ENCODE data around the gene KIAA1328.

Gene KIAA1328

GRCh38 chr18:37182340-37183135 lies 353.6 kb downstream of the KIAA1328 start:
- TF ChIP-seq JUND (IDR thresholded peaks at IDR 0.05; ENCODE audit: low read depth): no peak
- in situ Hi-C loops (cut with HindIII; ENCODE audit: low pct_unique_long_range_greater_than_20kb, low sequenced_read_pairs): no loop called here
- DNase-seq (ENCODE audit: low read depth in 1 of 2, low spot score in 1 of 2): no peak

- TF ChIP-seq JUND (IDR thresholded peaks at IDR 0.05; ENCODE audit: low read depth): no peak
- DNase-seq (ENCODE audit: low read depth in 1 of 2, low spot score in 1 of 2): no peak
- in situ Hi-C loops (cut with HindIII; ENCODE audit: low pct_unique_long_range_greater_than_20kb, low sequenced_read_pairs): no loop called here
Measured at GRCh38 chr18:37184209-37184868, 355.4 kb downstream of the KIAA1328 start.

- DNase-seq (ENCODE audit: low read depth in 1 of 2, low spot score in 1 of 2): no peak
- TF ChIP-seq JUND (IDR thresholded peaks at IDR 0.05; ENCODE audit: low read depth): no peak
- in situ Hi-C loops (cut with HindIII; ENCODE audit: low pct_unique_long_range_greater_than_20kb, low sequenced_read_pairs): no loop called here
Measured at GRCh38 chr18:37188016-37188791, 359.3 kb downstream of the KIAA1328 start.

- in situ Hi-C loops (cut with HindIII; ENCODE audit: low pct_unique_long_range_greater_than_20kb, low sequenced_read_pairs): no loop called here
- no peak for TF ChIP-seq JUND (IDR thresholded peaks at IDR 0.05; ENCODE audit: low read depth)
- no peak for DNase-seq (ENCODE audit: low read depth in 1 of 2, low spot score in 1 of 2)
Measured at GRCh38 chr18:37199741-37200140, 370.8 kb downstream of the KIAA1328 start.

GRCh38 chr18:37207343-37207742 lies 378.4 kb downstream of the KIAA1328 start:
- DNase-seq (ENCODE audit: low read depth in 1 of 2, low spot score in 1 of 2): peak in 1 of 2 experiments; percentile 6
- in situ Hi-C loops (cut with HindIII; ENCODE audit: low pct_unique_long_range_greater_than_20kb, low sequenced_read_pairs): no loop called here
- TF ChIP-seq JUND (IDR thresholded peaks at IDR 0.05; ENCODE audit: low read depth): no peak

- no peak for DNase-seq (ENCODE audit: low read depth in 1 of 2, low spot score in 1 of 2)
- TF ChIP-seq JUND (IDR thresholded peaks at IDR 0.05; ENCODE audit: low read depth): no peak
- in situ Hi-C loops (cut with HindIII; ENCODE audit: low pct_unique_long_range_greater_than_20kb, low sequenced_read_pairs): no loop called here
Measured at GRCh38 chr18:37210781-37211180, 381.9 kb downstream of the KIAA1328 start.

- in situ Hi-C loops (cut with HindIII; ENCODE audit: low pct_unique_long_range_greater_than_20kb, low sequenced_read_pairs): no loop called here
- no peak for DNase-seq (ENCODE audit: low read depth in 1 of 2, low spot score in 1 of 2)
- TF ChIP-seq JUND (IDR thresholded peaks at IDR 0.05; ENCODE audit: low read depth): no peak
Measured at GRCh38 chr18:37218022-37218590, 389.2 kb downstream of the KIAA1328 start.

GRCh38 chr18:37219257-37219656 lies 390.3 kb downstream of the KIAA1328 start:
- no peak for TF ChIP-seq JUND (IDR thresholded peaks at IDR 0.05; ENCODE audit: low read depth)
- in situ Hi-C loops (cut with HindIII; ENCODE audit: low pct_unique_long_range_greater_than_20kb, low sequenced_read_pairs): no loop called here
- DNase-seq (ENCODE audit: low read depth in 1 of 2, low spot score in 1 of 2): no peak

GRCh38 chr18:37222354-37222998 lies 393.5 kb downstream of the KIAA1328 start:
- in situ Hi-C loops (cut with HindIII; ENCODE audit: low pct_unique_long_range_greater_than_20kb, low sequenced_read_pairs): no loop called here
- DNase-seq (ENCODE audit: low read depth in 1 of 2, low spot score in 1 of 2): no peak
- TF ChIP-seq JUND (IDR thresholded peaks at IDR 0.05; ENCODE audit: low read depth): no peak

GRCh38 chr18:37222999-37223378 lies 394.1 kb downstream of the KIAA1328 start:
- in situ Hi-C loops (cut with HindIII; ENCODE audit: low pct_unique_long_range_greater_than_20kb, low sequenced_read_pairs): no loop called here
- TF ChIP-seq JUND (IDR thresholded peaks at IDR 0.05; ENCODE audit: low read depth): no peak
- no peak for DNase-seq (ENCODE audit: low read depth in 1 of 2, low spot score in 1 of 2)

- in situ Hi-C loops (cut with HindIII; ENCODE audit: low pct_unique_long_range_greater_than_20kb, low sequenced_read_pairs): no loop called here
- DNase-seq (ENCODE audit: low read depth in 1 of 2, low spot score in 1 of 2): no peak
- no peak for TF ChIP-seq JUND (IDR thresholded peaks at IDR 0.05; ENCODE audit: low read depth)
Measured at GRCh38 chr18:37225279-37225678, 396.4 kb downstream of the KIAA1328 start.

- in situ Hi-C loops (cut with HindIII; ENCODE audit: low pct_unique_long_range_greater_than_20kb, low sequenced_read_pairs): no loop called here
- no peak for DNase-seq (ENCODE audit: low read depth in 1 of 2, low spot score in 1 of 2)
- no peak for TF ChIP-seq JUND (IDR thresholded peaks at IDR 0.05; ENCODE audit: low read depth)
Measured at GRCh38 chr18:37230768-37231167, 401.8 kb downstream of the KIAA1328 start.
